GM04503 (cell line): ENCODE data around the gene ACHE.

Experiments
- DNase-seq: peaks from one replicate; pipeline ENCODE4 v3.0.0-alpha.2; 2012; ENCODE audit warnings: low read depth

ACHE gene

DNA sequence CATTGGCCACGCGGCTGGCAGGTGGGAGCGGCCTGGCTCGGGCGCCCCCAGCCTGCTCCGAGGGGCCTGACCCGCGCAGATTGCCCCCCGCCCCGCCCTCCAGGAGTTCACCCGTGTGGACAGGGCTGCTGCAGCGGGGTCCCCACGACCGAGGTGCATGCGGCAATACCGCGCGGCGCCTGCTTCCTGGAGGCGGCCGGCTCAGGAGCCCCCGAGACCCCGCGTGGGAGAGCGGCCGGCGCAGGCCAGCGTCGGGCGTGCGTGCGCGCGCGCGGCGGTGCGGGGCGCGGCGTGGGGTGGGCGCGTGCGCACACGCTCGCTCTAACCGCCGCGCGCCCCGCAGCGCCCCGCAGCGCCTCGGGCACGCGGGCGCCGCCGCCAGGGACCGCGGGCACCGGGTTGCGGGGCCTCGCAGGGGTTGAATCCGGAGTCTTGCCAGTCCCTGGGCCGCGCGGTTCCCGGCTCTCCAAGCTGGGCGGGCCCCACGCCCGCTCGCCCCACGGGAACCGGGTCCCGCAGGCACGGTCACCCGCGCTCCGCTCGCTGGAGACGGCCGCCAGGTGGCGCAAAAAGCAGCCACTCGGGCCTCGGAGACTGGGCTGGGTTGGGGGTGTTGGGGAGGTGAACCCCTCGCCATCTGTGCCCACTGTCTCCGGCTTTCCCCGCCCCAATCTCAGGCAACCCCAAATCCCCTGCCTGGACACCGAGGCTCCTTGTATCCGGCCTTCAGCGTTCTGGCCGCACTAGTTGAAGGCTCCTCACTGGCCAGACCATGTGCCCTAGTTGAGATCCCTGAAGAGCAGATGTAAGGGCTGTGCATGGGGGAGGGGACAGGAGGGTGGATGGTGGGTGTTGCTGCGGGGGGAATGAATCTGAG is 1.3 kb upstream of the ACHE start:
- DNase-seq, result no peak

GRCh38 chr7:100895956-100896731 is 456 bp upstream of the ACHE start:
- DNase-seq, result no peak

DNA sequence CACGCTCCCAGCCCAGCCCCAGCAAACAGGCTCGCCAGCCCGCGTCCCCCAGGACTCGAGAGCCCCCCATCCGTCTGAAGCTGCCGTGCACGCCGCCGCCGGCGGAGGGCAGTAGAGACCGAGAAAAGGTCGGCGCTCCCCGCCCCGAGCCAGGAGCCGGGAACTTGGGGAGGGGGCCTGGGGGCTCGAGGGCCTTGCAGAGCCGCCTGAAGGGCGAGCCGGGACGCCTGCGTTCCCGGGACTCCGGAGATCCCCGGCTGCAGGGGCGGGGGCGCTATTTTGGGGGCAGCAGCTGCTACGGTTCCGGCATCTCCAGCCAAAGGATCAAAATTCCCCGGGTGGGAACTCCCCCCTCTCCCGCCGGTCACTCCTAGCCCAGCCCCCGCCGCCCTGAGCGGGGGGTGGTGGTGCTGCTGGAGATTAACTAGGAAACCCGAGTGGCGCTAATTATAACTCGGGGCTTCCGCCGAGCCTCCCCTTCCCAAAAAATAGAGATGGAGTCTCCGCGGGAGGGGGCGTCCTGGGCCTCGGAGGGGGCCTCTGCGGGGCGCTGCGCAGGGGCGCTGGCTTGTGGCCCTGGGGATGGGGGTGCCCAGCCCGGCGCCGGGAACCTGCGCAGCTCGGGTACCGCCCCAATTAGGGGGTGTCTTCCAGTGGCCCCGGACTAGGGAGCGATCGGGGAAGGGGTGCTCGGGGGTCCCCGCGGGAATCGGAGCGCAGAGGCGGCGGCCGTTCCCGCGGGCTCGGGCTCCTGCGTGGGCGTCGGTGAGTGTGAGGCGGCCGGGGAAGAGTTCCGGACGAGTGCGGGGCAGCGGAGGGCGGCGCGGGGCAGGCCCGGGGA is 608 bp downstream of the ACHE start:
- DNase-seq, result no peak

DNA sequence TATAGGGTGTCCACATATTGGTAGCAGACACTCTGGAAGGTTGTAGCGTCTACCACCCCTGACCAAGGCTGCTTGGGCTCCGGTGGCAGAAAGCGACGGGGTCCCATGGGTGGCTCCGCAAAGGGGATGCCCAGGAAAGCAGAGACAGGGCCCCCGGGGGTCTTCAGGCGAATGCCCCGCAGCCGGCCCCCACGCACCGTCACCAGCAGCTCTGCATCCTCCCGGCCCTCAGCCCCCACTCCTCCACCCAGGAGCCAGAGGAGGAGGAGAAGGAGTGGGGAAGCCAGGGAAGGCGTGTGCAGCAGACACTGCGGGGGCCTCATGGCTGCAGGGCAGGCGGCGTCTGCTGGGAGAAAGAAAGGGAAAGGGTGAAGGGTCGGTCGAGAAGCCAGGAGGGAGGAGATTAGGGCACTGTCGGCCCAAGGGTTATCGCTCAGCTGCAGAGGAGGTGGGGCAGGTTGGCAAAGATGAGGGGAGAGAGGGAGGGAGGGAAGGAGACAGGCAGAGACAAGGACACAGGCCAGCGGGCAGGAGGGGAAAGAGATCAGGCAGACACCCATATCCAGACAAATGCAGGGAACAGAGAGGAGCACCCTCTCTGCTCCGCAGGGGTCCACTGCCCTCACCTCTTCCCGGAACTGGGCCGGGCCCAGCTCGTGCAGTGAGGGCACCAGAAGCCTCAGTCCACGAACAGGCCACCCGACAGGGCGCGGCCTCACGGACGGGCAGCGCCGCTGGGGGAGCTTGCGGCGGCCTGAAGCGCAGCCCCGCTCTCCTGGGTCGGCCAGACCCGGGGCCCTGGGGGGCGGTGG is 1.6 kb downstream of the ACHE start:
- DNase-seq, result no peak

GRCh38 chr7:100893318-100893895 is 2.3 kb downstream of the ACHE start:
- no peak for DNase-seq

DNA sequence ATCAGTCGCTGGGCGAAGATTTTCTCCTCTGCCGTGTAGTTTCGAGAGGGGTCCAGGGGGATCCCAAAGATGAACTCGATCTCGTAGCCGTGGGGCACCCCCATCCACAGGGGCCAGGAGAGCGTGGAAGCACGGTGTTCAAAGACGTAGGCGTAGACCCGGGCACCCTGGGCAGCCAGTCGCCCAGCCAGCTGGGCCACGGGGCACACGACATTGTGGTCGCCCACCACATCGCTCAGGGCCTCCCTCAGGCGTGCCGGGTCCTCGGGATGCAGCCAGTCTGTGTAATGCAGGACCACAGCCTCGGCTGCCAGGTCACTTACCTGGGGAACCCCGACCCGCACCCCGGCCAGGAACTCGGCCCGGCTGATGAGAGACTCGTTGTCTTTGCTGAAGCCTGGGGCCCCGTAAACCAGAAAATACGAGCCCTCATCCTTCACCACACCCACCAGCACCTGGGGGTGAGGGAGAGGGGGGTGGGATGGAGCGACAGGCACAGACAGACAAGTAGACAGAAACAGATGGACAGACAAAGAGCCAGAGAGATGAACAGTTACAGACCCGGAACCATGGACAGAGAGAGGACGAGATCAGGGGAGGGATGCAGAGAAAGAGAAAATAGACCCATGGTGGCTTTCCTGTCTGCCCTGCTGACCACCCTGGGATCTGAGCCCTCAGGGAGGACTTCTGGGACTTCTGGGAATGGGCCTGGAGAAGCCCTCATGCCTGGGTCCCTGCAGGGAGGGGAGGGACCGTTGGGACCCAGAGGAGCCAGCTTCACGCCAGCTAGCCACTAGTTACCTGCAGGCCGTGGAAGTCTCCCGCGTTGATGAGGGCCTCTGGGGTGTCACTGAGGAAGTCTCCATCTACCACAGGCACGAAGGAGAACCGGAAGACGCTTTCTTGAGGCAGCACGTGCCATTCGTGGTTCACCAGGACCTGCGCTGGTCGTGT is 3.0 kb downstream of the ACHE start:
- no peak for DNase-seq

- no peak for DNase-seq
Measured at GRCh38 chr7:100891568-100892247, 4.0 kb downstream of the ACHE start.

DNA sequence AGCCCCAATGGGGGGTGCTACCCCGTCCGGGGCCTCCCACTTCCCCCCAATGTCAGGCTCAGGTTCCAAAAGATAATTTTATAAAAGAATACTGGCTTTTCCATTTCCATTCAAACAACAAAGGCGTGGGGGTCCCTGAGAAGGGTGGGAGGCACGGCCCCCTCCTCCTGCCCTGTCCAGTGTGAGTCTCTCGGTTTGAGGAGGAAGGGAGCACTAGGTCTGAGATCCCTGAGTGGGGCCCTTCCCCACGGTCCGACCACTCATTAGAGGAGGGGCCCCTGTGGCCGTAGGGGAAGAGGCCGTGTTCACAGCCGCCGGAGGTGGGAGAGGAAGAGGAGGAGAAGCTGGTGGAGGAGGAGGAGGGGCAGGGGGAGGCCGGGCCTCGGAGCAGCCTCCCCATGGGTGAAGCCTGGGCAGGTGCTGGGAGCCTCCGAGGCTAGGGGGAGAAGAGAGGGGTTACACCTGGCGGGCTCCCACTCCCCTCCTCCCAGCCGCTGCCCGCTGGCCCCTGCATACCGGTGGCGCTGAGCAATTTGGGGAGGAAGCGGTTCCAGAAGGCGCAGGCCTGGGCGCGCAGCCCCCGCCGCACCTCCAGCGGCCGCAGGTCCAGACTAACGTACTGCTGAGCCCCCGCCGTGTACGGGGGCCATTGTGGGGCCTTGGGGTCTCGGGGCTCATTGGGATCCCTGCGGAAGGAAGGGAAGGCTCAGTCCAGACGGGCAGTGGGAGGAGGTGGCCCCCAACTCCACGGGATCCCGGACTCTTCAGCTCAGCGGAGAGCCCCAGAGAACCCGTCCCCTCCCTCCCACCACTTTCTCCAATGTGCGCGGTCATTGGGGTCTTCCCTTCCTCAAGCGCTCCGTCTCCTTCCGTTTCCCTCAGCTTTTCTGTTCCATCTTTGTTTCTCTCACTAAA is 4.8 kb downstream of the ACHE start:
- DNase-seq, result no peak

GRCh38 chr7:100888988-100889750 is 6.5 kb downstream of the ACHE start, which contains the start of gene UFSP1:
UFSP1 (minus strand) TSS chr7:100889715; CDS start chr7:100889271, 444 bp downstream.
- DNase-seq, result no peak

- DNase-seq, result no peak
Measured at GRCh38 chr7:100888291-100888987, 7.2 kb downstream of the ACHE start.

DNA sequence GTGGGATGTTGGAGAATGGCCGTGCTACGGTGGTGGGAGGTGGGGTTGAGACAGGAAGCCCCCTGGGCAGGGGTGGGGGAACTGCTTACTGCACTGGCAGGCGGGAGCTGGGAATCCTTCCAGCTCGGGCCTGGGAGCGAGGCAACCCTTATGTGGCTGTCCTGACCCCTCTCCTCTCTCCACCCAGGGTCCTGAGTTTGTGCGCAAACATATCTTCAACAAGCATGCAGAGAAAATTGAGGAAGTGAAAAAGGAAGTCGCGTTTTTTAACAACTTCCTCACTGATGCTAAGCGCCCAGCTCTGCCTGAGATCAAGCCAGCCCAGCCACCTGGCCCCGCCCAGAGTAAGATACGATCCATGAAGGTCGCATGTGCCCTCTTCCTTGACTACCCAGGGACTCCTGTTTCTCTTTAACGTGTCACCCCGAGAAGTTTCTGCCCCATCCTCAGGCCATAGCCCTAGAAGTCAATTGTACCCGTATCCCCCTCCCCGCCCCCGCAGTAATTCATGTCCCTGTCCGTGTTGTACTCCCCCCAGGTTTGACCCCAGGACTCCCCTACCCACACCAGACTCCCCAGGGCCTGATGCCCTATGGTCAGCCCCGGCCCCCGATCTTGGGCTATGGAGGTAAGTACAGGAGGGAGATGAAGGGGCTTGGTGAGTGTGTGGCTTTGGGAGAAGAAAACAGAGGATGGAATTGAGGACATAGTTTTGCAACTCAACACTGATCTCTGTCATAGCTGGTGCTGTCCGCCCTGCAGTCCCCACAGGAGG is 8.0 kb downstream of the ACHE start:
- no peak for DNase-seq

DNA sequence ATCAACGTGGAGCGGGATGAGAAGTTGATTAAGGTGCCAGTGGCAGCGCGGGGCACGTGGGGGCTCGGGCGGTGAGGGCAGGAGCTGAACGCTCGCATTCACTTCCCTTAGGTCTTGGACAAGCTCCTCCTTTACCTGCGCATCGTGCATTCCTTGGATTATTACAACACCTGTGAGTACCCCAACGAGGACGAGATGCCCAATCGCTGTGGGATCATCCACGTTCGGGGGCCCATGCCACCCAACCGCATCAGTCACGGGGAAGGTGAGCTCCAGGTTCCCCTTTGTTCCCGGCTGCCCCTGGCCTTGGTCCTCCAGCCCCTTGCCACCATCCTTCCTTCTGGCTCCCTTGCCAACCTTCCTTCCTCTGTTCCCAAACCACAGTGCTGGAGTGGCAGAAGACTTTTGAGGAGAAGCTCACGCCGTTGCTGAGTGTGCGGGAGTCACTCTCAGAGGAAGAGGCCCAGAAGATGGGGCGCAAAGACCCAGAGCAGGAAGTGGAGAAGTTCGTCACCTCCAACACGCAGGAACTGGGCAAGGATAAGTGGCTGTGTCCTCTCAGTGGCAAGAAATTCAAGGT is 8.7 kb downstream of the ACHE start:
- no peak for DNase-seq

DNA sequence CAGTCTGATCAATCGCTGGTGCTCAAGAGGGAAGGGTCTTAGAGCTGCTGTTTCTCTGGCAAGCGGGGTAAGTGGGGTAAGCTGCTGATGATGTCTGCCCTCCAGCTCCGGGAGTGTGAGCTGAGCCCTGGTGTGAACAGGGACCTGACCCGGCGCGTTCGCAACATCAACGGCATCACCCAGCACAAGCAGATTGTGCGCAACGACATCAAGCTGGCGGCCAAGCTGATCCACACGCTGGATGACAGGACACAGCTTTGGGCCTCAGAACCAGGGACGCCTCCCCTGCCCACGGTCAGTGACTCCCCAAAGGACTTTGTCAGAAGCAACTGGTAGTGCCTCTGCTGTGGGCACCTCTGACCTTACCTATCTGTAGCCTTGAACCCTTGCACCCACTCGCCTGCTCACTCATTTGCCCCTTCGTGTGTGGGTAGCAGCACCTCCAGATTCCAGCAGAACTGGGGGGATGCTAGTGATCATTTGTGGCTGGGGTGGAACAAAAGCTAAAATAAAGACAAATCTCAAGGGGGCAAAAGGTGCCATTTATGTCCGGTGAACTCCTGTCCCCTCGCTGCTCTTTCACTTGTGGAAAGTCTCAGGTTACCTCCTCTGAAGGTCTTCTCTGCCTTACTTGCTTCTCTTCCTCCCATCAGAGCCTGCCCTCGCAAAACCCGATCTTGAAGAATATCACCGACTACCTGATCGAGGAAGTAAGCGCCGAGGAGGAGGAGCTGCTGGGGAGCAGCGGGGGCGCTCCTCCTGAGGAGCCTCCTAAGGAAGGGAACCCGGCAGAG is 9.3 kb downstream of the ACHE start:
- DNase-seq, result no peak

DNA sequence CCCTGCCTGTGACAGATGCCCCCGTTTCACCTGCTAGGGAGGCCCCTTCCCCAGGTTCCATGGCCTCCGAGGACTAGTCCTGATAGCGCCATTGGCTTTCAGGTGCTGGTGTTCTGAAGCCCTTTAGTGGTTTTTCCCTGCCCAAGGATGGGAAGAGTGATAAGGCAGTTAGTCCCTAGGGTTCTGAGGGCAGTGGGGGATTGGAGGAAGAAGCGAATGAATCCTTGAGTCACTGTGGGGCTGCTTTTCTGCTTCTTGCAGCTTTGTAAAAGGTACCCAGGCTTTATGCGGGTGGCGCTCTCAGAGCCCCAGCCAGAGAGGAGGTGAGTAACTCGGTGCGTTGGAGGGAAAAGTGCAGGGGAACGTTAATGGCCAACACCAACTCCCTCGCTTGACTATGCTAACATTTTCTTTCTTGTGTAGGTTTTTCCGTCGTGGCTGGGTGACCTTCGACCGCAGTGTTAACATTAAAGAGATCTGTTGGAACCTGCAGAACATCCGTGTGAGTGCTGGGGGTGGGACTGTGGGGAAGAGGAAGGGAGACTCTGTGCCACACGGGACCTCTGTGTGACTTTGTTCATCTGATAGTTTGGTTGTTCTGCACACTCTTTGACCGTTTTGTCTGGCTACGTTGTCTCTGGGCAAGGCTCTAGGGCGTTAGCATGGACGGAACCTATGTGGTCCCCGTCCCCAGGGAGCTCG is 10.1 kb downstream of the ACHE start:
- no peak for DNase-seq
